ENCODE measurements around the gene NUDT22.
A peak's percentile ranks its signal among the peaks of the same experiment; 100 is the strongest.

NUDT22 gene

GRCh38 chr11:64233913-64234586, 8.0 kb downstream of the NUDT22 start, which contains the start of gene VEGFB:
Gene VEGFB, plus strand, starts transcription at chr11:64234584. Its CDS starts 250 bp downstream, at chr11:64234834.
- peaks cover 11% of the 10 kb centered on the region for H3K79me1 ChIP-seq (ENCODE audit: low read length)
- H3K36me3 ChIP-seq (ENCODE audit: control insufficient read depth in 1 of 2, insufficient read depth in 2 of 2, low read length in 2 of 2) = peaks cover 19 to 25% of the 10 kb centered on the region in 2 experiments
- H3K4me1 ChIP-seq (ENCODE audit: control insufficient read depth in 1 of 2, insufficient read depth in 2 of 2, low read length in 2 of 2) = peaks cover 4 to 7% of the 10 kb centered on the region in 2 experiments
- H3K27me3 ChIP-seq (ENCODE audit: insufficient read depth, low read length) = no peaks in the 10 kb centered on the region
- H4K91ac ChIP-seq (ENCODE audit: low read depth, low read length) = peak within 1 kb of the TSS; percentile 85
- H4K12ac ChIP-seq (ENCODE audit: low read depth, low read length) = peak within 1 kb of the TSS; percentile 60
- H2BK120ac ChIP-seq (ENCODE audit: insufficient read depth, low read length, poor library complexity) = peak within 1 kb of the TSS; percentile 27
- peak within 1 kb of the TSS; percentile 81 for H3K4me3 ChIP-seq (ENCODE audit: low read depth, low read length)
- peak within 1 kb of the TSS; percentile 72 for H4K8ac ChIP-seq (ENCODE audit: low read depth, low read length)
- peak within 1 kb of the TSS; percentile 52 for H2AK5ac ChIP-seq (ENCODE audit: low read length)
- H2AFZ ChIP-seq (ENCODE audit: insufficient read depth, low read length, poor library complexity) = peak within 1 kb of the TSS; percentile 62
- WGBS (ENCODE audit: extremely low coverage, insufficient coverage, insufficient read length) = no CpG with 5 or more reads among the region's 62 CpGs
- peak within 1 kb of the TSS; percentile 79 for H3K4me2 ChIP-seq (ENCODE audit: low read length)
- H3K9ac ChIP-seq (ENCODE audit: low read length) = peak within 1 kb of the TSS; percentile 35
- H3K14ac ChIP-seq (ENCODE audit: low read length) = peak within 1 kb of the TSS; percentile 81
- H2BK5ac ChIP-seq (ENCODE audit: low read depth, low read length, poor library complexity) = peak within 1 kb of the TSS; percentile 33
- peak within 1 kb of the TSS; percentile 53 for H3K4ac ChIP-seq (ENCODE audit: low read depth, low read length)
- H3K79me2 ChIP-seq (ENCODE audit: control insufficient read depth, insufficient read depth, low read length, poor library complexity) = peaks cover 10% of the 10 kb centered on the region
- H3K23ac ChIP-seq (ENCODE audit: low read length) = no peak within 1 kb of the TSS
- H3K9me3 ChIP-seq (ENCODE audit: insufficient read depth, low read depth, low read length) = no peaks in the 10 kb centered on the region
- DNase-seq = peak in 1 of 2 donors; percentile 64
- H3K27ac ChIP-seq (ENCODE audit: low read depth, low read length) = peak within 1 kb of the TSS; percentile 33
- H2BK12ac ChIP-seq (ENCODE audit: low read length) = no peak within 1 kb of the TSS
- H3K18ac ChIP-seq (ENCODE audit: low read length) = peak within 1 kb of the TSS; percentile 73

DNA sequence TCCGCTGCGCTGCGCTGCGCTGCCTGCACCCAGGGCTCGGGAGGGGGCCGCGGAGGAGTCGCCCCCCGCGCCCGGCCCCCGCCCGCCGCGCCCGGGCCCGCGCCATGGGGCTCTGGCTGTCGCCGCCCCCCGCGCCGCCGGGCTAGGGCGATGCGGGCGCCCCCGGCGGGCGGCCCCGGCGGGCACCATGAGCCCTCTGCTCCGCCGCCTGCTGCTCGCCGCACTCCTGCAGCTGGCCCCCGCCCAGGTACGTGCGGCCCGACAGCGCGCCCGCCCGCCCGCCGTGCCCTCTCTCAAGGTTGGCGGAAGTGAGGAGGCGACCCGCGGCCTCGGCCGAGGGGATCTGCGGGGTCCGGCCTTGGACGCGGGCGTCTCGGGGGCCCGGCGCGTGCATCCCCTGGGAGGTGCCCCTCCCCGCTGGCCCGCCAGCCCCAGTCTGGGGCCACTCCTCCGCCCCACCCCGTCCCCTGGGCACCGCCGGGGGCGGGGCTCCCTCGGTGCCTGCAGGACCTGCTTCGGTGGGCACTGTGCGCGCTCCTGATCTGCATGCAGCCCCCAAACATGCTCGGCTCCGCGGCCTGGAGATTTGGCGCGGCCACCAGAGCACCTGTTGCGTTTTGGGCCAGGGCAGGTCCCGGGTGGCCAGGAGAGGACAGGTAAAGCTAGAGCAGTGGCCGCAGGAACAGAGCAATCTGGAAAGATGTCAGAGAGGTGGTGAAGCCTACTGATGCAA, 8.7 kb downstream of the NUDT22 start:
- Histone ChIP-seq H3K4me1 (ENCODE audit: control insufficient read depth in 1 of 2, insufficient read depth in 2 of 2, low read length in 2 of 2) (peaks cover 3 to 10% of the 10 kb centered on the region in 2 experiments), H3K9me3 (ENCODE audit: insufficient read depth, low read depth, low read length) (no peaks in the 10 kb centered on the region), H2AK5ac (ENCODE audit: low read length) (peak overlapping the region; percentile 13), H3K79me2 (ENCODE audit: control insufficient read depth, insufficient read depth, low read length, poor library complexity) (peaks cover 10% of the 10 kb centered on the region), H2BK5ac (ENCODE audit: low read depth, low read length, poor library complexity) (peak overlapping the region; percentile 33), H2BK120ac (ENCODE audit: insufficient read depth, low read length, poor library complexity) (peak overlapping the region; percentile 27), H2BK12ac (ENCODE audit: low read length) (no peak overlapping the region), H3K4ac (ENCODE audit: low read depth, low read length) (peak overlapping the region; percentile 53), H3K27me3 (ENCODE audit: insufficient read depth, low read length) (no peaks in the 10 kb centered on the region), H4K8ac (ENCODE audit: low read depth, low read length) (peak overlapping the region; percentile 72), H3K4me2 (ENCODE audit: low read length) (peak overlapping the region; percentile 79), H3K23ac (ENCODE audit: low read length) (no peak overlapping the region), H3K18ac (ENCODE audit: low read length) (peak overlapping the region; percentile 68), H3K9ac (ENCODE audit: low read length) (no peak overlapping the region), H2AFZ (ENCODE audit: insufficient read depth, low read length, poor library complexity) (peak overlapping the region; percentile 62), H3K14ac (ENCODE audit: low read length) (peak overlapping the region; percentile 81), H4K91ac (ENCODE audit: low read depth, low read length) (peak overlapping the region; percentile 85), H4K12ac (ENCODE audit: low read depth, low read length) (peak overlapping the region; percentile 28), H3K4me3 (ENCODE audit: low read depth, low read length) (peak overlapping the region; percentile 81), H3K27ac (ENCODE audit: low read depth, low read length) (peak overlapping the region; percentile 33), H3K36me3 (ENCODE audit: control insufficient read depth in 1 of 2, insufficient read depth in 2 of 2, low read length in 2 of 2) (peaks cover 20 to 26% of the 10 kb centered on the region in 2 experiments), H3K79me1 (ENCODE audit: low read length) (peaks cover 11% of the 10 kb centered on the region)
- WGBS (ENCODE audit: extremely low coverage, insufficient coverage, insufficient read length) = no CpG with 5 or more reads among the region's 80 CpGs
- DNase-seq = peak in 1 of 2 donors; percentile 74

DNA sequence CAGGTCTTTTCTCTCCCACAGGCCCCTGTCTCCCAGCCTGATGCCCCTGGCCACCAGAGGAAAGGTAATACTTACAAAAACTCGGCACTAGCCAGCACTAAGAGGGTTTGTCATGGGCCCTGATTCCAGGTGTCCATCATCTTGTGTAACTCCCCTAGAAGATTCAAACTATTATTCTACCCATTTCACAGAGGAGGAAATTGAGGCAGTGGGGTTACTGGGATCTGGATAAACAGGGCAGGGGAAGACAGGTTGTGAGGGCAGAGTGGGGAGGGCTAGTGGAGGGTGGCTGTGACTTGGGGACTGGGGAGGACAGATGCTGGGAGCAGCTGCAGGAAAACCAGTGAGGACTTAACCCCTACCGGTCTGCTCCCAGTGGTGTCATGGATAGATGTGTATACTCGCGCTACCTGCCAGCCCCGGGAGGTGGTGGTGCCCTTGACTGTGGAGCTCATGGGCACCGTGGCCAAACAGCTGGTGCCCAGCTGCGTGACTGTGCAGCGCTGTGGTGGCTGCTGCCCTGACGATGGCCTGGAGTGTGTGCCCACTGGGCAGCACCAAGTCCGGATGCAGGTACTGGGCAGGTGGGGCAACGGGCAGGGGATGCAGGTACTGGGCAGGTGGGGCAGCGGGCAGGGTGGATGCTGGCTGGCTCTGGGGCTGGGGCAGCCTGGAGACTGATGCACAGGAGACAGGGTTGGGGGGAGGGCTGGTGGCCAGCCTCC, 9.5 kb downstream of the NUDT22 start:
- no peaks in the 10 kb centered on the region for H3K27me3 ChIP-seq (ENCODE audit: insufficient read depth, low read length)
- H3K4ac ChIP-seq (ENCODE audit: low read depth, low read length) = no peak overlapping the region
- H3K9ac ChIP-seq (ENCODE audit: low read length) = no peak overlapping the region
- H3K36me3 ChIP-seq (ENCODE audit: control insufficient read depth in 1 of 2, insufficient read depth in 2 of 2, low read length in 2 of 2) = peaks cover 20 to 26% of the 10 kb centered on the region in 2 experiments
- peak overlapping the region; percentile 45 for H3K18ac ChIP-seq (ENCODE audit: low read length)
- no CpG with 5 or more reads among the region's 12 CpGs for WGBS (ENCODE audit: extremely low coverage, insufficient coverage, insufficient read length)
- H2BK12ac ChIP-seq (ENCODE audit: low read length) = no peak overlapping the region
- no peak overlapping the region for H2BK5ac ChIP-seq (ENCODE audit: low read depth, low read length, poor library complexity)
- H3K79me2 ChIP-seq (ENCODE audit: control insufficient read depth, insufficient read depth, low read length, poor library complexity) = peaks cover 9% of the 10 kb centered on the region
- peak overlapping the region; percentile 85 for H4K91ac ChIP-seq (ENCODE audit: low read depth, low read length)
- no peak for DNase-seq
- H4K8ac ChIP-seq (ENCODE audit: low read depth, low read length) = no peak overlapping the region
- H3K23ac ChIP-seq (ENCODE audit: low read length) = no peak overlapping the region
- peaks cover 13% of the 10 kb centered on the region for H3K79me1 ChIP-seq (ENCODE audit: low read length)
- peak overlapping the region; percentile 28 for H4K12ac ChIP-seq (ENCODE audit: low read depth, low read length)
- peak overlapping the region; percentile 5 for H2AFZ ChIP-seq (ENCODE audit: insufficient read depth, low read length, poor library complexity)
- H2AK5ac ChIP-seq (ENCODE audit: low read length) = no peak overlapping the region
- H3K9me3 ChIP-seq (ENCODE audit: insufficient read depth, low read depth, low read length) = no peaks in the 10 kb centered on the region
- peak overlapping the region; percentile 79 for H3K4me2 ChIP-seq (ENCODE audit: low read length)
- H3K4me3 ChIP-seq (ENCODE audit: low read depth, low read length) = no peak overlapping the region
- no peak overlapping the region for H2BK120ac ChIP-seq (ENCODE audit: insufficient read depth, low read length, poor library complexity)
- H3K27ac ChIP-seq (ENCODE audit: low read depth, low read length) = no peak overlapping the region
- H3K14ac ChIP-seq (ENCODE audit: low read length) = peak overlapping the region; percentile 24
- H3K4me1 ChIP-seq (ENCODE audit: control insufficient read depth in 1 of 2, insufficient read depth in 2 of 2, low read length in 2 of 2) = peaks cover 8 to 18% of the 10 kb centered on the region in 2 experiments

GRCh38 chr11:64237484-64237951, 11.4 kb downstream of the NUDT22 start:
- H2BK120ac ChIP-seq (ENCODE audit: insufficient read depth, low read length, poor library complexity) = no peak overlapping the region
- H4K8ac ChIP-seq (ENCODE audit: low read depth, low read length) = no peak overlapping the region
- H3K14ac ChIP-seq (ENCODE audit: low read length) = no peak overlapping the region
- no peak overlapping the region for H3K18ac ChIP-seq (ENCODE audit: low read length)
- DNase-seq = no peak
- no peak overlapping the region for H2BK12ac ChIP-seq (ENCODE audit: low read length)
- H3K4me1 ChIP-seq (ENCODE audit: control insufficient read depth in 1 of 2, insufficient read depth in 2 of 2, low read length in 2 of 2) = peaks cover 11 to 21% of the 10 kb centered on the region in 2 experiments
- no peak overlapping the region for H2AFZ ChIP-seq (ENCODE audit: insufficient read depth, low read length, poor library complexity)
- H3K4me3 ChIP-seq (ENCODE audit: low read depth, low read length) = no peak overlapping the region
- H3K27me3 ChIP-seq (ENCODE audit: insufficient read depth, low read length) = no peaks in the 10 kb centered on the region
- H3K36me3 ChIP-seq (ENCODE audit: control insufficient read depth in 1 of 2, insufficient read depth in 2 of 2, low read length in 2 of 2) = peaks cover 21 to 25% of the 10 kb centered on the region in 2 experiments
- no peak overlapping the region for H4K12ac ChIP-seq (ENCODE audit: low read depth, low read length)
- H2BK5ac ChIP-seq (ENCODE audit: low read depth, low read length, poor library complexity) = no peak overlapping the region
- no peak overlapping the region for H3K4me2 ChIP-seq (ENCODE audit: low read length)
- H3K9me3 ChIP-seq (ENCODE audit: insufficient read depth, low read depth, low read length) = no peaks in the 10 kb centered on the region
- H3K23ac ChIP-seq (ENCODE audit: low read length) = no peak overlapping the region
- no CpG with 5 or more reads among the region's 12 CpGs for WGBS (ENCODE audit: extremely low coverage, insufficient coverage, insufficient read length)
- no peak overlapping the region for H2AK5ac ChIP-seq (ENCODE audit: low read length)
- H4K91ac ChIP-seq (ENCODE audit: low read depth, low read length) = no peak overlapping the region
- H3K79me1 ChIP-seq (ENCODE audit: low read length) = peaks cover 26% of the 10 kb centered on the region
- H3K4ac ChIP-seq (ENCODE audit: low read depth, low read length) = peak overlapping the region; percentile 10
- no peak overlapping the region for H3K27ac ChIP-seq (ENCODE audit: low read depth, low read length)
- H3K9ac ChIP-seq (ENCODE audit: low read length) = no peak overlapping the region
- H3K79me2 ChIP-seq (ENCODE audit: control insufficient read depth, insufficient read depth, low read length, poor library complexity) = peaks cover 21% of the 10 kb centered on the region

All from trophoblast cell (in vitro differentiated cells and primary cell).